Stimulated activated CD4-positive, alpha-beta T cell treated with anti-CD3 and anti-CD28 coated beads, TNF-alpha, amount 100 ng/mL, for 24 hours (primary cell): ENCODE data around the gene TRIM50.
A peak's percentile ranks its signal among the peaks of the same experiment; 100 is the strongest.
"Not testable (repeated sequence)": the region's sequence is repeated elsewhere in the genome, so short reads cannot be mapped to it uniquely, and the experiment has no call there.

Experiments
- DNase-seq, 3 experiments: peaks; one replicate each; pipeline ENCODE4 v3.0.0-alpha.2; 2020; ENCODE audit warnings: low read depth in 3 of 3

Gene TRIM50

GRCh38 chr7:73350306-73351068 is 22.6 kb upstream of the TRIM50 start:
- no peak for DNase-seq

- DNase-seq = no peak
Observed at GRCh38 chr7:73349763-73350162, 21.9 kb upstream of the TRIM50 start.

- no peak for DNase-seq
Observed at GRCh38 chr7:73345951-73346350, 18.1 kb upstream of the TRIM50 start.

- no peak for DNase-seq
Observed at GRCh38 chr7:73345538-73345937, 17.7 kb upstream of the TRIM50 start.

- DNase-seq = no peak
Observed at GRCh38 chr7:73343671-73344380, 15.9 kb upstream of the TRIM50 start.

GRCh38 chr7:73342645-73343044 is 14.8 kb upstream of the TRIM50 start:
- DNase-seq = no peak

GRCh38 chr7:73341877-73342276 is 14.0 kb upstream of the TRIM50 start:
- DNase-seq = no peak

GRCh38 chr7:73340514-73340913 is 12.6 kb upstream of the TRIM50 start:
- DNase-seq = no peak

- no peak for DNase-seq
Observed at GRCh38 chr7:73338321-73338720, 10.4 kb upstream of the TRIM50 start.

GRCh38 chr7:73332447-73332846 is 4.6 kb upstream of the TRIM50 start:
- no peak for DNase-seq

GRCh38 chr7:73330772-73331171 is 2.9 kb upstream of the TRIM50 start:
- no peak for DNase-seq

GRCh38 chr7:73329861-73330581 is 2.1 kb upstream of the TRIM50 start:
- DNase-seq = no peak

GRCh38 chr7:73328696-73329095 is 814 bp upstream of the TRIM50 start:
- DNase-seq = no peak

- not testable (repeated sequence) for DNase-seq
Observed at GRCh38 chr7:73327449-73327848, 433 bp downstream of the TRIM50 start.

GRCh38 chr7:73325424-73325823 is 2.5 kb downstream of the TRIM50 start:
- DNase-seq = not testable (repeated sequence)

- DNase-seq = peak; percentile 14 to 49 (median 33)
Observed at GRCh38 chr7:73324081-73324845, 3.6 kb downstream of the TRIM50 start.

GRCh38 chr7:73323434-73324080 is 4.3 kb downstream of the TRIM50 start:
- DNase-seq = not testable (repeated sequence)

- not testable (repeated sequence) for DNase-seq
Observed at GRCh38 chr7:73320009-73320408, 7.9 kb downstream of the TRIM50 start.

- DNase-seq = not testable (repeated sequence)
Observed at GRCh38 chr7:73319541-73319940, 8.3 kb downstream of the TRIM50 start.

GRCh38 chr7:73318656-73319204 is 9.2 kb downstream of the TRIM50 start:
- not testable (repeated sequence) for DNase-seq

- DNase-seq = no peak
Observed at GRCh38 chr7:73316521-73316920, 11.4 kb downstream of the TRIM50 start.
